Measurements from ENCODE around the gene XRN1.

DNA sequence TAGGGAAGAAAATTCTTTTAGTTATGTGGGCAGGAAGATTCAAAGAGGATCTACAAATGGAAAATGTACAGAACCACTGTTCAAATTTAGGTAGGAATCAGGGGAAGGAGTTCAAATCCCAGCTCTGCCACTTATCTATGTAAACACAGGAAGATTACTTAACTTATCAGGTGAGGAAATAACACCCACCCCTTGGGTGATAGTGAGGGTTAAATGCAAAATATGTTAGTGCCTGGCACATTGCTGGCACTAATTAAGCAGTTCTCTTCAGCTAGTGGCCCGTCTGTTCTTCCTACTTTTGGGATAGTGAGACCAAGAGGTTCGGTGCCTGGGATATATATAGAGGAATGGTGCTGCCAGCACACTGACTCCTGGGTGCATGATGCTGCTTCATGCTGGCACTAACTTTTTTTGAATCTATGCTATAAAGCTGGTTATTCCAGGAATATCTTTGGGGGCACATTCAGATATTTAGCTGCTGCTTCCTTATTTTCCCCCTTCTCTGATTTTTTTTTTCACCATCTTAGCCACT, 83.8 kb downstream of the XRN1 start:
- TF ChIP-seq CTCF (IDR thresholded peaks at IDR 0.05) = no peak
- no peak for TF ChIP-seq POLR2A (IDR thresholded peaks at IDR 0.05)
- no peak for TF ChIP-seq POLR2AphosphoS5 (IDR thresholded peaks at IDR 0.05)
